Stimulated activated CD4-positive, alpha-beta T cell treated with anti-CD3 and anti-CD28 coated beads, Interleukin-4, amount 100 ng/mL, for 1 hour (primary cell): Measurements from ENCODE around the gene SLC6A13.
"Not testable (repeated sequence)": the region's sequence is repeated elsewhere in the genome, so short reads cannot be mapped to it uniquely, and the experiment has no call there.

Source experiments
- DNase-seq: peaks from one replicate; pipeline ENCODE4 v3.0.0-alpha.2; 2020

The SLC6A13 gene

GRCh38 chr12:232731-233614 lies 29.7 kb downstream of the SLC6A13 start:
- no peak for DNase-seq

GRCh38 chr12:230925-231671 lies 31.5 kb downstream of the SLC6A13 start:
- no peak for DNase-seq

- DNase-seq: no peak
These were observed 33.0 kb downstream of the SLC6A13 start for GRCh38 chr12:229441-230191.

GRCh38 chr12:228846-229200 lies 33.8 kb downstream of the SLC6A13 start:
- no peak for DNase-seq

- DNase-seq: no peak
These were observed 34.5 kb downstream of the SLC6A13 start for GRCh38 chr12:227923-228845.

- no peak for DNase-seq
These were observed 35.2 kb downstream of the SLC6A13 start for GRCh38 chr12:227286-227915.

GRCh38 chr12:226401-226800 lies 36.2 kb downstream of the SLC6A13 start:
- DNase-seq: no peak

- no peak for DNase-seq
These were observed 37.6 kb downstream of the SLC6A13 start for GRCh38 chr12:225012-225411.

- no peak for DNase-seq
These were observed 38.3 kb downstream of the SLC6A13 start for GRCh38 chr12:224330-224729.

- DNase-seq: no peak
These were observed 38.8 kb downstream of the SLC6A13 start for GRCh38 chr12:223841-224240.

GRCh38 chr12:221736-222135 lies 40.9 kb downstream of the SLC6A13 start:
- no peak for DNase-seq

- DNase-seq: no peak
These were observed 41.6 kb downstream of the SLC6A13 start for GRCh38 chr12:220946-221550.

GRCh38 chr12:220491-220890 lies 42.1 kb downstream of the SLC6A13 start:
- DNase-seq: no peak

GRCh38 chr12:219891-220352 lies 42.7 kb downstream of the SLC6A13 start:
- peak; percentile 46 for DNase-seq

GRCh38 chr12:218728-219590 lies 43.7 kb downstream of the SLC6A13 start:
- no peak for DNase-seq

GRCh38 chr12:218221-218620 lies 44.4 kb downstream of the SLC6A13 start:
- no peak for DNase-seq

- not testable (repeated sequence) for DNase-seq
These were observed 45.6 kb downstream of the SLC6A13 start for GRCh38 chr12:217029-217428.

- DNase-seq: no peak
These were observed 47.5 kb downstream of the SLC6A13 start for GRCh38 chr12:215116-215515.

- no peak for DNase-seq
These were observed 48.5 kb downstream of the SLC6A13 start, which contains the start of gene SLC6A12 for GRCh38 chr12:214003-214741. Gene SLC6A12 (minus strand): TSS chr12:214157. CDS start chr12:209986, 4,171 bp downstream.
